GM12874 (cell line): Measurements from ENCODE around the gene ALPL.

Experiments
- TF ChIP-seq, protein P1 (sequence below): IDR thresholded peaks from 2 replicates; pipeline ENCODE4 v1.5.1; 2011; ENCODE audit warnings: low read depth, mild to moderate bottlenecking, control low read depth, low read length, moderate library complexity; ENCODE audit not compliant: insufficient read depth

The ALPL gene

DNA sequence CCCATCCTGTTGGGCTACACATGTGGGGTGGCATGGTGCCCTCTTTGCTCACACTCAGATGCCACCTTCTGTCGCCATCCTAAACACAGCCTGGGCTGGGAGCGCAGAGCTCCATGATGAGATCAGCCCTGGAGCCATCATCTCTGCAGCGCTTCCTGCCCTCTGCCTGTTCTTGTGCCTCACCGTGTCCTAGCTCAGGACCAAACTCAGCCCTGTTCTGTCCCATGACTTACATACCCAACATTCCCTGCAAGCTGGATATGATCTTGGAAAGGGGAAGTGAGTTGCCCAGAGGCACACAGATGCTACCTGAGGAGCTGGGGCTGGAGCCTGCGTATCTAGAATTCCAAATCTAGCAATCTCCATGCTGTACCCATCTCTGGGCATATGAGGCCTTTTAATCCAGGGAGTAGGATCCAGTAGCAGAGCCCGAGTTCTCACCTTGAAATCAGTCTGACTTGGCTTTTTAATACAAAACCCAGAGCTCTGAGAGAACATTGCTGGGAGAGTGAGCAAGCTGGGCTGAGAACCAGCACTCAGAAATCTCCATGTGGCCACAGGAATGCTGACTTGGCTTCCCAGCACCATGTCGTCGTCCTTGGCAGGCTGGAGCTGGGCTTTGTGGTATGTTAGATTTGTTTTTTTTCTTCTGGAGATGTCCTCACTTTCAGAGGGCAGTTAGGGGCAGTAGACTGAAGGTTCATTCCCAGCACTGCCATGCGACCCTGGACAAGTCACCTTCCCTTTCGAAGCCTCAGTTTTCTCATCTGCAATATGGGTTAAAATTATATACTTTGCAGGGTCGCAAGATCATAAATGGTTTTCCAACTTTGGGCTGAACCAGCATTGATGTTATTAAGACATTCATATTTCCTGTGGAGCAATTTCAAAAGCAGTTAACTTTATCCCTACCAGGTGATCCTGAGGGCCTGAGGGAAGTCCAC is 2.6 kb downstream of the ALPL start:
- TF ChIP-seq, protein P1, sequence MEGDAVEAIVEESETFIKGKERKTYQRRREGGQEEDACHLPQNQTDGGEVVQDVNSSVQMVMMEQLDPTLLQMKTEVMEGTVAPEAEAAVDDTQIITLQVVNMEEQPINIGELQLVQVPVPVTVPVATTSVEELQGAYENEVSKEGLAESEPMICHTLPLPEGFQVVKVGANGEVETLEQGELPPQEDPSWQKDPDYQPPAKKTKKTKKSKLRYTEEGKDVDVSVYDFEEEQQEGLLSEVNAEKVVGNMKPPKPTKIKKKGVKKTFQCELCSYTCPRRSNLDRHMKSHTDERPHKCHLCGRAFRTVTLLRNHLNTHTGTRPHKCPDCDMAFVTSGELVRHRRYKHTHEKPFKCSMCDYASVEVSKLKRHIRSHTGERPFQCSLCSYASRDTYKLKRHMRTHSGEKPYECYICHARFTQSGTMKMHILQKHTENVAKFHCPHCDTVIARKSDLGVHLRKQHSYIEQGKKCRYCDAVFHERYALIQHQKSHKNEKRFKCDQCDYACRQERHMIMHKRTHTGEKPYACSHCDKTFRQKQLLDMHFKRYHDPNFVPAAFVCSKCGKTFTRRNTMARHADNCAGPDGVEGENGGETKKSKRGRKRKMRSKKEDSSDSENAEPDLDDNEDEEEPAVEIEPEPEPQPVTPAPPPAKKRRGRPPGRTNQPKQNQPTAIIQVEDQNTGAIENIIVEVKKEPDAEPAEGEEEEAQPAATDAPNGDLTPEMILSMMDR = no peak

DNA sequence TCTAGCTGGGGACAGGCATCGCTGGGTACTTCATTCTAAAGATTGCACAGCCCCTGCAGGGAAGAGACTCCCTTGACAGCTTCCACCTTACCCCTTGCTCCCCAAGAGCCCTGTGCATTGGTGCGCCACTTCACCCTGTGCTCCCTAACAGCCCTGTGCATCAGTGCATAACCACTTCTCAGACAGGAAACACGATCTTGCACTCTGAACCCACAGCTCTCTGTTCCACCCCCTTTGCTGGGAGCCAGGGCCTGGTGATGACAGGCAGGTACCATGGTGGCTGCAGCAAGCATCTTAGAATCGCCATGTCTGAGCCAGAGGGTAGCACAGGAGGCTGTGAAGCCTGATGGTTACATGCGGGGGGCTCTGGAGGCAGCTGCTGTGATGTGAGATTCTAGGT is 5.0 kb downstream of the ALPL start:
- TF ChIP-seq, protein P1 = no peak

DNA sequence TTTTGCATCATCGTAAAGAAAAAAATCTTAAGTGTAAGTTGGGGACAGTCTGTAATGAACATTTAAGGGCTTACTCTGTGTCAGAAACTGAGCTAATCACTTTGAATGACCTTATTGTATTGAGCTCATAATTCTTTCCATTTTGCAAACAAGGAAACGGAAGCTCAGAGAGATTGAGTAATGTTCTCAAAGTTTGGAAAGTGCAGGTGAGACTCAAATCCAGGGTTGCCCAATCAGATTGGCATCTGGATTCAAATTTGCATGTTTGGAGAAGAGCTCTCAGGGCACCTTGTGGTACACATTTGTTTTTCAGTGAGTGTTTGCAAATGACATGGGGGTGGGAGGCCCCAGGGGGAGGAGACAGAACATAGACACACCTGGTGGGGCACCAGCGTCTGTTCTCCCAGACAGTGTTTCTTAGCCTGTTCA is 8.0 kb downstream of the ALPL start:
- TF ChIP-seq, protein P1 = no peak

DNA sequence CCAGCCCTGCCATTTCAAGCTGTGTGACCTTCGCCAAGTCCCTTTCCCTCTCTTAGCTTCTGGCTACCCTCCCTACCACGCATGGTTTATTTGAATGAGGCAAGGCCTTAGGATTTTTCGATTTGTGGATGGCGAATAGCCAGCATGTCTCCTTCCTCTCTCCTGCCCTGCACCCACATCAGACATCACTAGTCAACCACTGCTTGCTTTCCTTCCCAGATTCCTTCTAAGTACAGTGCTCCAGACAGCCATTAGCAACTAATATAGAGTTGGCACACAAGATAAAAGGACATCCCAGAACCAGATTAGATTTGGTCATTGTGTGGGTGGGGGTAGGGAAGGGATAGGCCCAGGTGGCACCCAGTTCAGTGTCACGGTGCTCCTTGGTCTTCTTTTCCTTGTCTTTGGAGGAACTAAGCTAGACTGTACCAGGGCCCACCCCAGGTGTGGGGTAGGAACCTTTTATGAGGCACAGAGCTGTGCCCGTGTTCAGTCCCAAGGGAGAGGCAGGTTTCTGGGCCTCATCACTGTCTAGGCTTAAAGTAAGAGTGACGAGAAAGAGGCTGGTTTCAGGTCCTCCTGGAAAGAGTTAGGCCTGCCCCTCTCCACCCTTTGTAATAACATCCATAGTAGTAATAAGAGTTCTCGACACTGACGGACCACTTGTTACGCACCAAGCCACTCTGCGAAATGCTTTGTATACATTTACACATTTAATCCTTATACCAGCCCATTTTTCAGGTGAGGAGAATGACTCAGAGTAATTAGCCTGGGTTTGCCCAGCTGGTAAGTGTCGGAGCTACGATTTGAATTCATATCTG is 8.6 kb downstream of the ALPL start:
- TF ChIP-seq, protein P1 = no peak

DNA sequence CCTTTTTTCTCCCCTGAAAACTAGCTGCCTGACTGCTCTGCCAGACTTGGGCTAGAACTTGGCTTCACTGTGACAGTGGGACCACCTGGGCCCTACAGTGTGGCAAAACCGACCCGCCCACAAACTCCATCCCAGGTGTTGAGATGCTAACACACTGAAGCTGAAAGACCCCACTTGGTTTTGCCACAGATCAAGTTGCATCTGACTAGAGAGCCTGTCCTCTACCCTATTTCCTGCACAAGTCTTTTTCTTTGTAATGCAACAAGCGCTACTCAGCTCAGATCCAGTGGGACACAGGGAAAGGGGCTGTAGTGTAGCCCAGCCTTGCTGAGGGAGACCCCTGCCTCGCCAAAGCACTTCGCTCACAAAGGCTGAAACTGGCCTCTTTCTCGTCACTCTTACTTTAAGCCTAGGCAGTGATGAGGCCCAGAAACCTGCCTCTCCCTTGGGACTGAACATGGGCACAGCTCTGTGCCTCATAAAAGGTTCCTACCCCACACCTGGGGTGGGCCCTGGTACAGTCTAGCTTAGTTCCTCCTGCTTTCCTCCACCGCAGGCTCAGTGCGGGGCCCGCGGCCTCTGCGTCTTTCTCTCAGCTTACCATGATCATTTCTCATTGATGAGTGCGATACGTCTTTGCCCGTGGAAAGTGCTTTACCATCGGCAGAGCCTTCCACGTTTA is 9.7 kb downstream of the ALPL start:
- TF ChIP-seq, protein P1 = no peak

DNA sequence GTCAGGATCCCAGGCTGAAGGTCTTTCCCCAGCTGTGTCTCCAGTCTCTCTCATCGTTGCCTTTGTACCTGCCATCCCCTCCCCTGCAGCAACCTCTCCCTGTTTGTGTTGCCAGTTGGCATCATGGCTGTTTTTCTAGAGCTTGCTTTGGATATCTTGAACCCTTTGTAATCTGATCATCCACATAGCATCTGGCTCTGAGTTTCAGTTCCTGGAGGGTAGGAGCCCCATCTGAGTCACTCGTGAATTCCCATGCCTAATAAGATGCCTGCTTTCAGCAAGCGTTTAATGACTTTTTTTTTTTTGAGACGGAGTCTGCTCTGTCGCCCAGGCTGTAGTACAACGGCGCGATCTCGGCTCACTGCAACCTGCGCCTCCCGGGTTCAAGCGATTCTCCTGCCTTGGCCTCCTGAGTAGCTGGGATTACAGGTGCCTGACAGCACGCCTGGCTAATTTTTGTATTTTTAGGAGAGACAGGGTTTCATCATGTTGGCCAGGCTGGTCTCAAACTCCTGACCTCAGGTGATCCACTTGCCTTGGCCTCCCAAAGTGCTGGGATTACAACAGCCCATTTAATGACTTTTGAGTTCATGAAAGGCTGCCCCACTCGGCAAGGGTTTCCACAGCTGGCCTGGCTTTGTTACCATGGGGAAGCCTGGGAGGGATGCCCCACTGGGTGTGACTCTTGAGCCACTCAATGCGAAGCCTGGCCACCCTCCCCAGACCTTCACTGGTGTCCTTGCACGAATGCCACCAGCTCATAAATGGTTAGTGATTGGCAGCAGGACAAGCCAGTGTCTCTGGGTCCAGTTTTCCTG is 11.9 kb downstream of the ALPL start:
- TF ChIP-seq, protein P1 = no peak
